GM18951 (cell line): Measurements from ENCODE around the gene MEGF11.

Source experiments
- POLR2A ChIP-seq: IDR thresholded peaks from 4 replicates; pipeline ENCODE4 v1.6.1; 2011; ENCODE audit warnings: mild to moderate bottlenecking; ENCODE audit not compliant: insufficient read length, insufficient read depth; ENCODE audit errors: extremely low read depth
- in situ Hi-C: fragments of 300-500 bp; cut with MboI; formaldehyde crosslinking; loops from one replicate; pipeline ENCODE4 v1.12.0; 2022; ENCODE audit warnings: low sequenced_read_pairs, mixed read lengths, inconsistent platforms; ENCODE audit not compliant: unreplicated experiment

MEGF11 gene

DNA sequence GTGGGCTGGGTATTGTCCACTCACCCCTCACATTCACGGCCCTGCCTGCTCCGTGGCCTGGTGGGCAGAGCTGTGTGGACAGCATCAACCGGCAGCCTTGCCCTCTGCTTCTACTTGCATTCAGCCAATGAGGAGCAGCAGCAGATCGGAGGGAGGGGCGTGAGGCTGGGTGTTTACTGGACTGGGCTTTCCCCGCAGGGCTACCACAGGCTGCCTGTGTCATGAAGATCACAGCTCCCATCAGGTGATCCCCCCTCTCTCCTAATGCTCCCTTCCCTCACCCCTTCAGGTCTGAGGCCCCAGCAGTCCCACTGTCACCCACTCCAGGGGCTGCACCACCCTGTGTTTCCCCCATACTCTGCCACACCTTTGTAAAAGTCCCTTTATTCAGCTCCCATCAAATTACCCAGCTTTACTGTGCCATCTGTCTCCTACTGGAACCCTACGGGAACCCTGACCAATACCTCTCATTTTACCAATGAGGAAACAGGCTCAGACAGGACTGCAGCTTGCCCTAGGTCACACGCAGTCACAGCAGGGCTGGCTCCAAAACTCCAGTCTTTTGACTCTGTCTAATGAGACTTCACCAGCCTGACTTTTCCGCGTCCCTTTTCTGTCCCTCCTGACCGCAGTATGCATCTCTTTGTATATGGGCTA, 81.1 kb downstream of the MEGF11 start:
- no peak for TF ChIP-seq POLR2A
- in situ Hi-C loops, result no loop called here

DNA sequence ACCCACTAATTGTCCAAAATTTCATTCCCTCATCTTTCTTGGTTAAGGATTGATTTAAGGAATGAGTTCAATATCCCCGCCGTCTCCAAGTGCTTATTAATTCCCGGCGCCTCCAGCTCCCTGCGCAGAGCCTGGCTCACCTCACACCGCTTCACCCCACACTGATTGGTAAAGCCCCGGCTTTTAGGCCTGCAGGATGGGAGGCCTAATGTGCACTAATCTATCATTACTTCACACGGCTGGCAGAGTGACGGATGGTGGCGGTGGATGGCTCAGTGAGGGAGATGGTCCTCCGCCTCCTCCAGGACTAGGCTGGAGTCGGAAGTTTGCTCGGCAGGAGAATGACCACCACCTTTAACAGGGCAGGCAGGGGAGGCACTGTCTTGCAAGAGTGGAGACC, 81.7 kb downstream of the MEGF11 start:
- no peak for TF ChIP-seq POLR2A
- in situ Hi-C loops, result no loop called here

DNA sequence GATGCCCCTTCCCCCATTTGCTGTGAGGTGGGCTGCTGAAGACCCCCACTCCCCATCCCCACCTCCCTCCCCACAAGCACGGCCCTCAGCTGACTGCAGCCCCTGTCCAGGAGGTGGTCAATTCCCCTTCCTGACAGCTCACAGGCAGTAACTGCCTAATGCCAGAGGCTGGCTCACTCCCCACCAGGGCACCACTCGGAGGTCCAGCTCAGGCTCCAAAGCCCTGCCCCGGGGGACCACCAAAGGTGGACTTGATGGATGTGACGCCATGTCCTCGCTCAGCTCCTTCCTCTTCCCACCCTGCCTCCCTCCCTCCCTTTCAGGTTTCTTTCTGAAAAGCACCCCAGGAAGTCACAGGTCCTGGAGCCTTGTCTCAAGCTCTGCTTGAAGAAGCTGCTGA, 82.8 kb downstream of the MEGF11 start:
- in situ Hi-C loops, result no loop called here
- no peak for TF ChIP-seq POLR2A

DNA sequence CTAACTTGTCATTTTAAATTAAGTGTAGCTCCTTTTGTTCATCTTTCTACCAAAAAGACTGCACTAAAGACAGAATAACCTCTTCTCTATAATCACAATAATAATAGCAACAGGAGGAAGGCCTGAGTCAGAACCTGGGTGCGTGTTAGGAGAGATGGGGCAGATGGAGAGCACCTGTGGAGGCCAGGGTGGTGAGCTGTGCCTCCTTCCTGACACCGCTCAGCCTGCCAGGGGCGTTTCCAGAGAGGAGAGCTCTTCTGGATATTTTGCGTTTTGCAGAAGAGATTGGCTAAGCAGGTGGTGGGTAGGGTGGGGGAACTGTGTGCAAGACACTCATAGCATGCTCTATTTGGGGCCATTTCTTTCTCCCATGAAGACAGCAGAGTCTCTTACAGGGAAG, 83.5 kb downstream of the MEGF11 start:
- no peak for TF ChIP-seq POLR2A
- in situ Hi-C loops, result no loop called here

DNA sequence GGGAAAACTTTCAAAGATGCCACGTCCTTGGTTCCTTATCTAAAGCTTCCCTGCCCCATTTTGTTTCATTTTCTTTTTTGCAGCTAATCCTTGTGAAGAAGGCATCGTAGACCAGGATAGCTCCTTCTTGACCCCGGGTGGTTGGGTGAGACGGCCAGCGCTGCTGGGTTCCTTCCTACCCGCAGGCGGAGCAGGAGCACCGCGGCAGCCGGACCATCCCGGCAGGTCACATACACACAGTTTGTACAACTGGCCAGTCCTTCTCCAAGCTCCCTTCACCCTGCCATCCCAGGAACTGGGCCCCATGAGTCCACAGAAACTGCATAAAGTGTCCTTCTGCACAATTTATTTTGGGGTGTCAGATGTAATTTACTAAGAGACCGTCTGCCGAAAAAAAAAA, 83.9 kb downstream of the MEGF11 start:
- in situ Hi-C loops, result no loop called here
- TF ChIP-seq POLR2A, result no peak

DNA sequence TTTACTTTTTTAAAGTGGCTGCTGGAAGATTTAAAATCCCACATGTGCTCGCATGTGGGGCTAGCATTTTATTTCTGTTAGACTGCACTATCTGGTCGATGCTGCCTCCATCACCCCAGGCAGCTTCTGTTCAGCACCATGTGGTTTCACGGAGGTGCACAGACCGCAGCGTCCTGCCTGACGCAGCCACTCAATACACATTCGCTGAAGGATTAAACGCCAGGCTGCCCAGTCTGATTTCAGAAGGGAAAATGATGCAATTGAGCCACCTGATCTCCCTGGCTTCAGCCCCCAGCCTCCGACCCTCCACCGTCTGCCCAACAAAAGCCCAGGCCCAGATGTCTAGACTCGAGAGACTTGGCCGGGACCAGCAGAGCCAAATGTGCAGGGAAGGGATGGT, 84.5 kb downstream of the MEGF11 start:
- no peak for TF ChIP-seq POLR2A
- in situ Hi-C loops, result no loop called here

DNA sequence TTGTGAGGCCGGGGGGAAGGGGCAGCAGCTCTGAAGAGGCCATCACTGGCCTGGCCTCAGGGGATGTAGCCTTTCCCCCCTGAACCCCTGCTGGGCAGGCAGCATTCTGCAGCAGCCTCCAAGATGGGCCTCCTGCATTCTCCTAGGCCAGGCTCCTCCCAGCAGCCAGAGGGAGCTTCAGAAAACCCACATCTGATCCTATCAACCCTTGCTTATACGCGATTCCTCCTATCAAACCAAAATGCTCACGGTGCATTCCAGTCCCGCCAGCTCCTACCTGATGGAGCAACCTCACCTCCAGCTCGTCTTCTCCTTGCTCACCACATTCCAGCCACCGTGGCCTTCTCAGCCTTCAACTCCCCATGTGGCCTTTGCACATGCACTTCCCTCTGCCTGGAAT, 85.7 kb downstream of the MEGF11 start:
- in situ Hi-C loops, result no loop called here

DNA sequence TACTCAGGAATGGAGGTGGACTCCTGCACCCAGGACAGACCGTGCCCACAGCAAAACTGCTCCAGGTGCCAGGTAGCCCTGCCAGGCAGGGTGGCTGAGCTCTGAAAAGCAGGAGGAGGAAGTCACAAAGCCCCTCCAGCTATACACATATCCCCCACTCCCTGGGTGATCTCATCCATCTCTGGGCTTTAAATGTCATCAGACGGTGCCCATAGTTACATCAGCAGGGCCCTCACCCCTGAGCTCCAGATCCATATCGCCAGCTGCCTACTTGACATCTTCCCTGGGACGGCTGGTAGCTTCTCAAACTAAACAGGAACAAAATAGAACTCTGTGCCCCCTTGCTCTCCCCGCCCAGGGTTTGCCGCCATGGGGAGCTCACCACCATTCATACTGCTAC, 87.7 kb downstream of the MEGF11 start:
- in situ Hi-C loops, result no loop called here
- no peak for TF ChIP-seq POLR2A

More for the DNA sequence above, 85.7 kb downstream of the MEGF11 start:
- TF ChIP-seq POLR2A, result no peak

DNA sequence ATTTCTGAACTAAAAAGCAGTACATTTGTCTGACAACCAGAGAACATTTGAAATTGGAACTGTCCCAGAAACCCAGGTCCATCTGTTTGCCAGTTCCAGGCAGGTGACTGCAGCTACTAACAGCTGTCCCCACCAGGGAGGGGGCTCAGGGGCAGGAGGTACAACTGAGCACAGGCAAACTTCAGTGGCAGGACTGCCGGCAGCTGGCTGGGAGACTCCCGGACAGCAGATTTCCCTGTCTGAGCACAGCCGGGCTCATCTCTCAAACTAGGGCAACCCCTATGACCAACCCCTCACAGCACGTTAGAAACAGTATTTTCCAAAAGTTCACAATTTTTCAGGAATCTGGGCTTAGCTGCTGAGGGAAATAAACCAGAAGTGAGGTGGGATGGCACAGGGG, 88.8 kb downstream of the MEGF11 start:
- in situ Hi-C loops, result no loop called here
- no peak for TF ChIP-seq POLR2A

DNA sequence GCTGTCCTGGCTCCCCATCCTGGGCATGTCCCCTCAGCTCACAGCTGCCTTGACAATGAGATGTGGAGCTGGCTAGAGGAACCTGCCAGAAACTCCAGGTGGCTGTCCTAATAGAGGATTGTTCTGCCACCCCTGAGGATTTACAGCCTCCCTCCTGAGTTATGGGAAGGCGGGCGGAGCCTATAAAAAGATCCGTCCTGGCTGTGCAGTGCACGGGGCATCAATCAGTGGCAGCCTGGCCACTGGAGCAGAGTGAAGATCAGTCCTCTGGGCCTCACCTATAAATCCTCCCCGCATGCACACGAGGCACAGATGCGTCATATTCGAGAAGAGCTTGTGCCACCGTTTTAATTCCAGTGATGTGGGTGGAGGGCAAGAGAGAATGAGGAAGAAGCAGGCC, 90.0 kb downstream of the MEGF11 start:
- in situ Hi-C loops, result no loop called here
- no peak for TF ChIP-seq POLR2A

DNA sequence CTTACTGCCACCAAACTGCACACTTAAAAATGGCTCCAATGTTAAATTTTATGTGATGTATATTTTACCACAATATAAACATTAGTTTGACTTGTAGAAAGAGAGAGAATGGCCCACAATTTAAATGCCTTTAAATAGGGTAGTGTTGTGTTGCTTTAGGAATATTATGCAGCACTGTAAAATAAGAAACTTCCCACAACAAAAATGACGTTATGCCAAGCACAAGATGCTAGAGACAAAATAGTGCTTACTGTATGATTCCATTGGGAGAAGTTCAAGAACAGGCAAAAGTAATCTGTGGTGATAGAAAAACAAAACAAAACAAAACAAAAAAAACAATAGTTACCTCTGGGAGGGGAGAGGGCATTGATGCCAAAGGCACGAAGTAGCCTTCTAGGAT, 91.3 kb downstream of the MEGF11 start:
- in situ Hi-C loops, result no loop called here
- TF ChIP-seq POLR2A, result no peak

DNA sequence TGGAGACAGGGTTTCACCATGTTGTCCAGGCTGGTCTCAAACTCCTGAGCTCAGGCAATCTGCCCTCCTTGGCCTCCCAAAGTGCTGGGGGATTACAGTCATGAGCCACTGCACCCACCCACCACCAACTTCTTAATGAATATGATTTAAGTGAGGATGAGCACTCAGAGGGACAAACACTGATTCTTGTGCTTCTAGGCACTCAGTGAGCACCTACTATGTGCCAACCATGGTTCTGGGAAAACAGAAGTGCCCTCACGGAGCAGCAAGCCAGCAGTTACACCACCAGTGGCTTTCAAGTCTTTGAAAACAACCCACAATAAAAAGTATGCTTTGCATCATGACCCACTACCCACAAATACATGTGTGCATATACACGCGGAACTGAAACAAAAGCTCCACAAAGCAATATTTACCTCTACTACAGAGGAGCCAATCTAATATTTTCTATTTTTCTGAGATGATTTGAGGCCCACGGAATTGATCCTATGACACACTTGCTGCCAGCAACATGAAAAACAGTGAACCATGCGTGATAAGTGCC, 91.9 kb downstream of the MEGF11 start:
- in situ Hi-C loops, result no loop called here
- no peak for TF ChIP-seq POLR2A

DNA sequence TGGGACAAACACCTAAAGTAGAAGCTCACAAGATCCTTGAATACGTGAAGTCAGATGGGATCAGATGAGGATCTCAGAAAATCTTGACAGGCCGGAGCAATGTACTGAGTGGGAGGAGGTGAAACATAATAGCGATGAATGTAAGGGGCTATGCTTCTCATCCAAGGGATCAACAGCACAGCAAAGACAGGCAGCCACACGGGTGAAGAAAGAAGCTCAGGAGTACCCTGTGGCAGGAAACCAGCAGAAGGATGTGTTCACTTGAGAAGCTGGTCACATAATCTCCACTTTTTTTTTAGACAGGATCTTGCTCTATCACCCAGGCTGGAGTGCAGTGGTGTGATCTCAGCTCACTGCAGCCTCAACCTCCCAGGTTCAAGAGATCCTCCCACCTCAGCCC, 92.4 kb downstream of the MEGF11 start:
- in situ Hi-C loops, result no loop called here
- no peak for TF ChIP-seq POLR2A

DNA sequence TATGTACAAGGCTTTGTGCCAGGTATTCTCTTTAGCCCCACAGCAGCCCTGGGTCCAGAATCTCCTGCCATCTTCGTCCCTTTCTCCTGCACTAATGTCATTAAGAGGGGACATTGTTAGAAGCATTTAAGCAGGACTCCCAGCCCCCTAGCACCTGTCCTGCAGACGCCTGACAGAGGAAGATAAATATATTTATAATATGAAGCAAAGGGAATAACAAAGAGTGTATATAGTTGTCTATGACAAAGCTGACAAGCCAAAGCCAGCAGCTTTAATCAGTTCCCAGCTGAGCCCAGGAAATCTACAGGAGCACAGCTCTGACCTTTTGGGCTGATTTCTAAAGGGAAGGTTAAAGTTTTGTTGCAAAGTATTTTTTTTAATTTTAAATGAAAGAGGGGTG, 96.0 kb downstream of the MEGF11 start:
- in situ Hi-C loops, result no loop called here
- TF ChIP-seq POLR2A, result no peak
